Measurements from ENCODE around the gene MOB2.

Gene MOB2

GRCh38 chr11:1507381-1508140, 21.0 kb upstream of the MOB2 start:
- H3K4me1 Mint-ChIP-seq, result peaks cover 15% of the 10 kb centered on the region
- no peaks in the 10 kb centered on the region for H3K36me3 Mint-ChIP-seq (ENCODE audit: low read depth)
- H3K27me3 Mint-ChIP-seq (ENCODE audit: low read depth), result no peaks in the 10 kb centered on the region
- H3K9me3 Mint-ChIP-seq, result no peaks in the 10 kb centered on the region
- TF ChIP-seq CTCF (IDR thresholded peaks at IDR 0.05; ENCODE audit: unreplicated experiment in 3 of 3), result no peak
- no peak overlapping the region for H3K4me3 Mint-ChIP-seq
- H3K27ac Mint-ChIP-seq, result no peak overlapping the region

DNA sequence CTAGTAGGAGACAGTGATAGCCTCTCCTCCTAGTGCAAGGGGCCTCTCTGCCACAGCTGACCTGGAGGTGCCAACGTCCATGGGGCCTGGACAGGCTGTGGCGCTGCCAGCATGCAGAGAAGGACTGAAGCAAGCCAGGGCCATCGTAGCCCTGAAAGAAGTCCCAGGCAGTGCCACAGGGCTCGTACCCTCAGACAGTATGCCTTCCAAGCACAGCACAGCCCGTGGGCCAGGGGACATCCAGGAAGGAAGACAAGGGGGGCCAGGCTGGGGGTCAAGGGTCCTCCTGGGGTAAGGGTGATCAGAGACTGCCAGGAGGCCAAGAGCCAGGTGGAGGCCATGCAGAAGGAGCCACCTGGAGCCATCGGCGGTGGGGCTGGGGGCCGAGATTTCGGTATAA, 20.4 kb upstream of the MOB2 start:
- H3K36me3 Mint-ChIP-seq (ENCODE audit: low read depth), result no peaks in the 10 kb centered on the region
- no peaks in the 10 kb centered on the region for H3K9me3 Mint-ChIP-seq
- H3K4me1 Mint-ChIP-seq, result peaks cover 15% of the 10 kb centered on the region
- H3K27me3 Mint-ChIP-seq (ENCODE audit: low read depth), result no peaks in the 10 kb centered on the region
- no peak overlapping the region for H3K27ac Mint-ChIP-seq
- no peak overlapping the region for H3K4me3 Mint-ChIP-seq
- no peak for TF ChIP-seq CTCF (IDR thresholded peaks at IDR 0.05; ENCODE audit: unreplicated experiment in 3 of 3)

DNA sequence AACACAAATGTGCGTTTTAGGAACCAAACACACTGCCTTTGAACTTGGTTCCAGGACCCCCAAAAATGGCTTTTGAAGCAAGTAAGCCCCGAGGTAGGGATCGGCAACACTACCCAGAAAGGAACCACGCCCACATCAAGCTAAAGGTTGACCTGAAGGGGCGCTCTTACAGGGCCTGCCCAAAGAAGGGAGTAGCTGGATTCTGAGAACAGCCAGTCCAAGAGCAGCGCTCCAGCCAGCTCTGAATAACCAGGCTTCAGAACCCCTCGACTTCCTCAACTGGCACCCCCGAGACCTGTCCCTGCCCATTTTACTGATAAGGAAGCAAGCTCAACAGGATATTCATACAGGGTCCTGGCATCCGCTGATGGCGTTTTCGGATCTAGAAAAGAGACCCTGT, 18.9 kb upstream of the MOB2 start:
- H3K27me3 Mint-ChIP-seq (ENCODE audit: low read depth), result no peaks in the 10 kb centered on the region

DNA sequence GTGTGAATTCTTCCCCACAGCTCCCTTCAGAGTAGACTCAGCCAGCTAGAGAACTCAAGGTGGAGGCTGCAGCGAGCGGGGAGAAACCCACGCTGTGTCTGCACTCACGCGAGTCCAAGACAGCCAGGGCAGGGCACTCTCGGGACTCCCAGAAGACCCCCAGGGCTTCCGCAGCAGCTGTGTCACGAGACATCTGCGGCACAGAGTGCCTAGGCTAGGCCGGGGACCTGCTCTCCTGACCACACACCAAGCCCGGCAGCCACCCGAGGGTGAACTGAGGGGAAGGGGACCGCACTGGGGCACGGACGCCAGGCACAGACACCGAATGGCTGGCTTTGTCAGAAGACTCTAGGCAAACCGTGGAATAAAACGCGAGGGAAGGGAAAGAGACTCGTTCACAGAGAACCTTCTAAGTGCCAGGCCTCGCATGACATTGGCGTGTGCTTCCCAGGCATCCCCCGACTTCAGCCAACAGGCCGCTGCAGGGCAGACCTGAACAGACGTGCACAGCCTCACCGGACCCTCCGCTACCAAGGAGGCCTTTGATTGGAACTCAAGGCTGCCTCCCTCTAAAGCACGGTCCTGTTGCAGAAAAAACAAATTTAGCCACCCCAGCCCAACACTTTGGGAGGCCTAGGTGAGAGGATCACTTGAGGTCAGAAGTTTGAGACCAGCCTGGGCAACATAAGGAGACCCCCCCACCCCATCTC, 18.2 kb upstream of the MOB2 start:
- Mint-ChIP-seq H3K36me3 (ENCODE audit: low read depth) (peaks cover 4% of the 10 kb centered on the region), H3K4me1 (peaks cover 15% of the 10 kb centered on the region), H3K27me3 (ENCODE audit: low read depth) (no peaks in the 10 kb centered on the region), H3K4me3 (no peak overlapping the region), H3K27ac (no peak overlapping the region), H3K9me3 (no peaks in the 10 kb centered on the region)
- no peak for TF ChIP-seq CTCF (IDR thresholded peaks at IDR 0.05; ENCODE audit: unreplicated experiment in 3 of 3)

More for the DNA sequence above, 18.9 kb upstream of the MOB2 start:
- peaks cover 15% of the 10 kb centered on the region for H3K4me1 Mint-ChIP-seq
- H3K27ac Mint-ChIP-seq, result no peak overlapping the region
- no peaks in the 10 kb centered on the region for H3K9me3 Mint-ChIP-seq
- H3K36me3 Mint-ChIP-seq (ENCODE audit: low read depth), result peaks cover 4% of the 10 kb centered on the region
- no peak for TF ChIP-seq CTCF (IDR thresholded peaks at IDR 0.05; ENCODE audit: unreplicated experiment in 3 of 3)
- no peak overlapping the region for H3K4me3 Mint-ChIP-seq

DNA sequence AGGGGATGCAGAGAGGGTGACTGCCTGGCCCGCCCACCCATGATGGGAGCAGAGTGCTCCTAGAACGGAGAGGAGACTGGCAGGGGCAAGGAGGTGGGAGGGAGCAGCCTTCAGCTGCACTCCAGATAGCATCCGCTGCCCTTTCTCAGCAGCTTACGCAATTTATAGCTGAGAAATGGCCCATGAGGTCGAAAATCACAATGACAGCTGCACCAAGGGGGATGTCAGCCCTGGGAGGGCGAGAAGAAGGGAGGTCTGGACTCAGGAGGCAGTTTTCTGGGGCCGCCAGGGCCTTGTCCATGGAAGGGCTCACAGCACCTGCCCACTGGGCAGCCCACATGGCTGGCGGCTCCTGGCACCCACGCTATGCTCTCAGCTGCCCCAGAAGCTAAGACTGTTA, 17.6 kb upstream of the MOB2 start:
- TF ChIP-seq CTCF (IDR thresholded peaks at IDR 0.05; ENCODE audit: unreplicated experiment in 3 of 3), result no peak
- Mint-ChIP-seq H3K27me3 (ENCODE audit: low read depth) (no peaks in the 10 kb centered on the region), H3K4me3 (no peak overlapping the region), H3K4me1 (peaks cover 10% of the 10 kb centered on the region), H3K36me3 (ENCODE audit: low read depth) (peaks cover 4% of the 10 kb centered on the region), H3K27ac (no peak overlapping the region), H3K9me3 (no peaks in the 10 kb centered on the region)
